Thoracic aorta (tissue), 2 donors: ENCODE data around the gene LRRC4. TPM values are rescaled to one million over a fixed set of nuclear protein-coding genes. Genes with fewer than 3 reads are reported as not detected.

ENCODE experiments used
- ATAC-seq: fragments of 150-250 bp; one replicate; pipeline ENCODE4 v1.8.0; 2017; ENCODE audit warnings: low read depth; ENCODE audit not compliant: insufficient number of reproducible peaks, low FRiP score
- DNase-seq: peaks from one replicate; pipeline ENCODE4 v3.0.0-alpha.2; 2020; ENCODE audit warnings: low spot score
- H3K27ac ChIP-seq, 2 donors: fragments of 200-600 bp; sonication (generic); 1 replicate in 1 of 2; 2 replicates in 1 of 2; pipeline ENCODE4 v1.5.1; 2016; ENCODE audit warnings: mild to moderate bottlenecking in 2 of 2, moderate library complexity in 2 of 2
- H3K27me3 ChIP-seq: fragments of 200-600 bp; sonication (generic); replicated peaks from 2 replicates; pipeline ENCODE4 v1.6.0; 2016; ENCODE audit warnings: mild to moderate bottlenecking; ENCODE audit not compliant: insufficient read depth
- H3K36me3 ChIP-seq: fragments of 200-600 bp; sonication (generic); one replicate; pipeline ENCODE4 v1.5.1; 2016
- H3K4me1 ChIP-seq, 2 donors: fragments of 200-600 bp; sonication (generic); 1 replicate in 1 of 2; 2 replicates in 1 of 2; pipeline versions ENCODE4 v1.5.1 to v1.6.0; 2016; ENCODE audit warnings: low read depth in 2 of 2, mild to moderate bottlenecking in 1 of 2; ENCODE audit not compliant: control insufficient read depth in 1 of 2
- H3K4me3 ChIP-seq: fragments of 200-600 bp; sonication (generic); 2 replicates; pipeline ENCODE4 v1.5.1; 2016; ENCODE audit warnings: mild to moderate bottlenecking
- H3K9me3 ChIP-seq: fragments of 200-600 bp; sonication (generic); 2 replicates; pipeline ENCODE4 v1.5.1; 2016
- CTCF ChIP-seq: fragments of 200-600 bp; sonication (generic); IDR thresholded peaks from one replicate; pipeline ENCODE4 v1.5.1; 2019; ENCODE audit warnings: antibody characterized with exemption
- total RNA-seq, 2 donors: library from RNA; depleted of rRNA; stranded (reverse); fragments of >200 nt; gene quantifications; one replicate each; pipeline versions ENCODE4 v1.1.0 to v1.2.3, GENCODE V29; 2016

Gene LRRC4
- total RNA-seq, 2 donors from 2014 or later = 0.85 to 2.2 TPM

GRCh38 chr7:128066858-128067257, 35.6 kb upstream of the LRRC4 start:
- TF ChIP-seq CTCF = no peak
- no peak for ATAC-seq
- no peaks in the 10 kb centered on the region for H3K9me3 ChIP-seq
- no peaks in the 10 kb centered on the region for H3K4me1 ChIP-seq
- H3K27me3 ChIP-seq = no peaks in the 10 kb centered on the region
- H3K36me3 ChIP-seq = no peaks in the 10 kb centered on the region
- H3K4me3 ChIP-seq = no peak overlapping the region
- DNase-seq = no peak
- H3K27ac ChIP-seq = no peak overlapping the region

- no peak for TF ChIP-seq CTCF
- H3K27ac ChIP-seq = no peak overlapping the region
- no peaks in the 10 kb centered on the region for H3K36me3 ChIP-seq
- no peaks in the 10 kb centered on the region for H3K9me3 ChIP-seq
- no peak overlapping the region for H3K4me3 ChIP-seq
- no peaks in the 10 kb centered on the region for H3K4me1 ChIP-seq
- ATAC-seq (no peak), DNase-seq (no peak)
- H3K27me3 ChIP-seq = no peaks in the 10 kb centered on the region
Measured at GRCh38 chr7:128066395-128066794, 35.2 kb upstream of the LRRC4 start.

GRCh38 chr7:128065872-128066271, 34.6 kb upstream of the LRRC4 start:
- Histone ChIP-seq H3K27ac (no peak overlapping the region), H3K27me3 (no peaks in the 10 kb centered on the region), H3K4me3 (no peak overlapping the region), H3K9me3 (no peaks in the 10 kb centered on the region), H3K36me3 (no peaks in the 10 kb centered on the region), H3K4me1 (no peaks in the 10 kb centered on the region)
- no peak for DNase-seq
- TF ChIP-seq CTCF = no peak
- no peak for ATAC-seq

GRCh38 chr7:128063088-128063487, 31.9 kb upstream of the LRRC4 start:
- Histone ChIP-seq H3K4me1 (no peaks in the 10 kb centered on the region), H3K36me3 (no peaks in the 10 kb centered on the region), H3K27me3 (no peaks in the 10 kb centered on the region), H3K9me3 (no peaks in the 10 kb centered on the region), H3K4me3 (no peak overlapping the region), H3K27ac (no peak overlapping the region)
- DNase-seq = no peak
- no peak for ATAC-seq
- TF ChIP-seq CTCF = no peak

GRCh38 chr7:128060018-128060417, 28.8 kb upstream of the LRRC4 start:
- Histone ChIP-seq H3K27me3 (no peaks in the 10 kb centered on the region), H3K9me3 (no peaks in the 10 kb centered on the region), H3K4me1 (no peaks in the 10 kb centered on the region), H3K4me3 (no peak overlapping the region), H3K36me3 (no peaks in the 10 kb centered on the region), H3K27ac (no peak overlapping the region)
- ATAC-seq (no peak), DNase-seq (no peak)
- TF ChIP-seq CTCF = no peak
